H1 (cell line): ENCODE measurements around the gene MIA2. TPM values are rescaled to one million over a fixed set of nuclear protein-coding genes. Genes with fewer than 3 reads are reported as not detected.

Experiments
- CTCF ChIA-PET: fragments of 300-600 bp; sonication (Branson Sonifier 250); formaldehyde crosslinking; loops from one replicate; lab custom pipeline; 2021; ENCODE audit not compliant: partially characterized antibody; lab: Charles Lee
- POLR2A ChIA-PET: fragments of 300-600 bp; sonication (Branson Sonifier 250); formaldehyde crosslinking; loops from one replicate; lab custom pipeline; 2021; ENCODE audit warnings: inconsistent platforms; ENCODE audit not compliant: partially characterized antibody; lab: Charles Lee
- DNase-seq, 2 experiments: peaks; one replicate each; pipeline versions ENCODE4 v3.0.0 to v3.0.0-alpha.2; 2010 to 2022; ENCODE audit warnings: low spot score in 2 of 2, low read depth in 1 of 2, mixed read lengths in 1 of 2
- FAIRE-seq: peaks from 2 replicates; lab custom pipeline; 2011; peaks lifted over from hg19 to GRCh38; lab: Jason Lieb, UNC
- H2AFZ ChIP-seq: 2 replicates; pipeline ENCODE4 v1.8.1; 2012; ENCODE audit warnings: low read length, inconsistent platforms
- H2AK5ac ChIP-seq: 2 replicates; pipeline ENCODE4 v1.6.1; 2013; ENCODE audit warnings: low read depth, low read length
- H2BK120ac ChIP-seq: replicated peaks from 2 replicates; pipeline ENCODE3; 2013; ENCODE audit warnings: low read depth, low read length, inconsistent platforms
- H2BK12ac ChIP-seq: 2 replicates; pipeline ENCODE4 v1.6.1; 2013; ENCODE audit warnings: low read depth, low read length
- H2BK15ac ChIP-seq: 2 replicates; pipeline ENCODE4 v1.6.1; 2013; ENCODE audit warnings: low read length
- H2BK20ac ChIP-seq: 2 replicates; pipeline ENCODE4 v1.6.1; 2013; ENCODE audit warnings: low read length
- H2BK5ac ChIP-seq: 2 replicates; pipeline ENCODE4 v1.6.1; 2013; ENCODE audit warnings: low read depth, low read length
- H3K14ac ChIP-seq: 2 replicates; pipeline ENCODE4 v1.6.1; 2013; ENCODE audit warnings: inconsistent platforms; ENCODE audit not compliant: insufficient read length
- H3K18ac ChIP-seq: 2 replicates; pipeline ENCODE4 v1.6.1; 2013; ENCODE audit warnings: low read length; ENCODE audit errors: extremely low read depth
- H3K23ac ChIP-seq: 2 replicates; pipeline ENCODE4 v1.6.1; 2013; ENCODE audit warnings: inconsistent platforms; ENCODE audit not compliant: insufficient read length
- H3K23me2 ChIP-seq: 2 replicates; pipeline ENCODE4 v1.6.1; 2013; ENCODE audit warnings: low read depth, low read length
- H3K27ac ChIP-seq: 2 replicates; pipeline ENCODE4 v1.6.1; 2011; ENCODE audit warnings: low read depth, low read length, inconsistent platforms
- H3K27me3 ChIP-seq, 4 experiments: replicated peaks in 1 of 4; 1 replicate in 1 of 4; 2 replicates in 3 of 4; pipeline versions ENCODE4 v1.6.1 to v1.8.1; 2011 to 2013; ENCODE audit warnings: low read length in 3 of 4, mild to moderate bottlenecking in 3 of 4, inconsistent platforms in 2 of 4, mixed read lengths in 2 of 4, moderate library complexity in 1 of 4; ENCODE audit not compliant: control insufficient read depth in 3 of 4, insufficient read depth in 3 of 4; ENCODE audit errors: extremely low read depth in 1 of 4
- H3K36me3 ChIP-seq, 4 experiments: 2 replicates each; pipeline versions ENCODE4 v1.6.1 to v1.8.1; 2011 to 2013; ENCODE audit warnings: mild to moderate bottlenecking in 4 of 4, low read length in 3 of 4, moderate library complexity in 2 of 4, control low read depth in 1 of 4, inconsistent platforms in 1 of 4; ENCODE audit not compliant: insufficient read depth in 4 of 4, control insufficient read depth in 2 of 4
- H3K4ac ChIP-seq: replicated peaks from 2 replicates; pipeline ENCODE3; 2013; ENCODE audit warnings: low read length, low read depth, mixed read lengths, inconsistent platforms; ENCODE audit not compliant: insufficient read length
- H3K4me1 ChIP-seq, 4 experiments: replicated peaks in 1 of 4; 1 replicate in 1 of 4; 2 replicates in 3 of 4; pipeline versions ENCODE4 v1.6.1 to v1.8.1; 2011 to 2013; ENCODE audit warnings: low read length in 3 of 4, inconsistent platforms in 2 of 4, mixed read lengths in 1 of 4; ENCODE audit not compliant: insufficient read depth in 4 of 4, control insufficient read depth in 3 of 4
- H3K4me2 ChIP-seq, 2 experiments: 2 replicates each; pipeline versions ENCODE4 v1.6.1 to v1.8.1; 2011 to 2013; ENCODE audit warnings: low read depth in 2 of 2, low read length in 2 of 2, control low read depth in 1 of 2, inconsistent platforms in 1 of 2, mild to moderate bottlenecking in 1 of 2; ENCODE audit not compliant: insufficient read depth in 1 of 2
- H3K4me3 ChIP-seq, 4 experiments: fragments of 200-600, 300-600 bp in 1 of 4; sonication (generic), shearing (Covaris generic), sonication (Bioruptor Twin) in 1 of 4; 2 replicates each; pipeline versions ENCODE4 v1.5.1 to v1.8.1; 2011 to 2016; ENCODE audit warnings: low read length in 4 of 4, low read depth in 3 of 4, control low read depth in 2 of 4, inconsistent platforms in 2 of 4, mild to moderate bottlenecking in 2 of 4, mixed read lengths in 1 of 4, moderate library complexity in 1 of 4; ENCODE audit not compliant: insufficient read depth in 2 of 4; ENCODE audit errors: extremely low read depth in 1 of 4
- H3K56ac ChIP-seq: replicated peaks from 2 replicates; pipeline ENCODE3; 2013; ENCODE audit warnings: low read depth, mild to moderate bottlenecking, mixed read lengths, low read length, inconsistent platforms; ENCODE audit not compliant: insufficient read length
- H3K79me1 ChIP-seq: 2 replicates; pipeline ENCODE4 v1.6.1; 2013; ENCODE audit warnings: low read depth, low read length, control low read depth
- H3K79me2 ChIP-seq, 2 experiments: 2 replicates each; pipeline versions ENCODE4 v1.6.1 to v1.8.1; 2012 to 2013; ENCODE audit warnings: low read length in 2 of 2, mild to moderate bottlenecking in 2 of 2, inconsistent platforms in 1 of 2; ENCODE audit not compliant: insufficient read depth in 2 of 2, control insufficient read depth in 1 of 2
- H3K9ac ChIP-seq, 4 experiments: replicated peaks in 1 of 4; 1 replicate in 1 of 4; 2 replicates in 3 of 4; pipeline versions ENCODE4 v1.6.1 to v1.8.1; 2011 to 2013; ENCODE audit warnings: low read depth in 3 of 4, low read length in 3 of 4, control low read depth in 2 of 4, mild to moderate bottlenecking in 2 of 4, moderate library complexity in 2 of 4, inconsistent platforms in 1 of 4; ENCODE audit errors: extremely low read depth in 1 of 4
- H3K9me3 ChIP-seq, 2 experiments: 2 replicates each; pipeline versions ENCODE4 v1.6.1 to v1.8.1; 2012 to 2013; ENCODE audit warnings: mild to moderate bottlenecking in 2 of 2, moderate library complexity in 2 of 2, control low read depth in 1 of 2, inconsistent platforms in 1 of 2, low read depth in 1 of 2, low read length in 1 of 2, mixed read lengths in 1 of 2; ENCODE audit not compliant: insufficient read depth in 2 of 2
- H4K20me1 ChIP-seq, 2 experiments: replicated peaks in 1 of 2; 2 replicates each; pipeline versions ENCODE3 to v1.8.1; 2011 to 2013; ENCODE audit warnings: inconsistent platforms in 2 of 2, low read length in 2 of 2, mild to moderate bottlenecking in 1 of 2; ENCODE audit not compliant: insufficient read depth in 2 of 2, control insufficient read depth in 1 of 2
- H4K5ac ChIP-seq: 2 replicates; pipeline ENCODE4 v1.6.1; 2013; ENCODE audit warnings: low read length, low read depth, mixed read lengths, inconsistent platforms; ENCODE audit not compliant: insufficient read length
- H4K8ac ChIP-seq: 2 replicates; pipeline ENCODE4 v1.8.0; 2013; ENCODE audit warnings: mild to moderate bottlenecking, moderate library complexity, low read length, inconsistent platforms; ENCODE audit not compliant: insufficient read depth; ENCODE audit errors: extremely low read depth
- H4K91ac ChIP-seq: replicated peaks from 2 replicates; pipeline ENCODE3; 2013; ENCODE audit warnings: low read length, mixed read lengths, inconsistent platforms; ENCODE audit not compliant: insufficient read length
- CREB1 ChIP-seq: IDR thresholded peaks from 2 replicates; pipeline ENCODE4 v1.6.1; 2012; ENCODE audit warnings: inconsistent platforms
- EP300 ChIP-seq, 2 experiments: IDR thresholded peaks; 1 replicate in 1 of 2; 2 replicates in 1 of 2; pipeline ENCODE4 v1.6.1; 2011 to 2012; ENCODE audit warnings: low read depth in 2 of 2, low read length in 2 of 2, mild to moderate bottlenecking in 2 of 2, borderline replicate concordance in 1 of 2, inconsistent platforms in 1 of 2, moderate library complexity in 1 of 2
- JUND ChIP-seq: IDR thresholded peaks from 2 replicates; pipeline ENCODE4 v1.6.1; 2011; ENCODE audit warnings: mild to moderate bottlenecking, improper control_type of control experiment, low read length
- KDM1A ChIP-seq: fragments of 200-600, 300-600 bp; sonication (generic); IDR thresholded peaks from 2 replicates; pipeline ENCODE4 v1.7.1; 2016; ENCODE audit warnings: mild to moderate bottlenecking, low read length, borderline replicate concordance
- KDM5A ChIP-seq: fragments of 200-600 bp; IDR thresholded peaks from 2 replicates; pipeline ENCODE4 v1.7.1; 2012; ENCODE audit warnings: mild to moderate bottlenecking, low read length, inconsistent platforms, mixed read lengths
- PHF8 ChIP-seq: fragments of 200-600 bp; sonication (generic); conservative IDR thresholded peaks from 2 replicates; pipeline ENCODE4 v1.7.1; 2012; ENCODE audit warnings: low read depth, mild to moderate bottlenecking, inconsistent platforms, low read length, moderate library complexity
- SAP30 ChIP-seq: fragments of 300-600 bp; sonication (generic); IDR thresholded peaks from 2 replicates; pipeline ENCODE4 v1.7.1; 2012; ENCODE audit warnings: low read length, moderate library complexity, mild to moderate bottlenecking, inconsistent platforms; ENCODE audit not compliant: insufficient read depth, insufficient replicate concordance
- TAF1 ChIP-seq: IDR thresholded peaks from 2 replicates; pipeline ENCODE4 v1.6.1; 2011; ENCODE audit warnings: mild to moderate bottlenecking, low read depth, low read length
- TBP ChIP-seq: IDR thresholded peaks from 2 replicates; pipeline ENCODE4 v1.6.1; 2011; ENCODE audit warnings: low read depth, low read length, improper control_type of control experiment
- TEAD4 ChIP-seq: IDR thresholded peaks from 2 replicates; pipeline ENCODE4 v1.6.1; 2012; ENCODE audit warnings: low read depth, low read length, inconsistent platforms, mixed read lengths
- YY1 ChIP-seq: IDR thresholded peaks from 2 replicates; pipeline ENCODE4 v1.6.1; 2011; ENCODE audit warnings: low read depth, mild to moderate bottlenecking, low read length
- ZNF274 ChIP-seq: IDR thresholded peaks from 2 replicates; pipeline ENCODE4 v1.7.0; 2012; ENCODE audit warnings: low read length, borderline replicate concordance; ENCODE audit errors: extremely low read depth
- WGBS, 2 experiments: shearing (Covaris generic) in 1 of 2; methylation state at CpG; one replicate each; pipeline versions ENCODE4 v1.1.6 to v1.1.7; 2013 to 2015; ENCODE audit warnings: low lambda C conversion rate in 2 of 2, mixed read lengths in 2 of 2, inconsistent platforms in 1 of 2, low coverage in 1 of 2, missing lambda C conversion rate in 1 of 2; ENCODE audit not compliant: insufficient replicate concordance in 2 of 2, insufficient coverage in 1 of 2, insufficient read length in 1 of 2; ENCODE audit errors: extremely low coverage in 1 of 2, missing lambda C conversion rate in 1 of 2; 5-methylcytosine and 5-hydroxymethylcytosine counted together
- polyA plus RNA-seq, 7 experiments: library from polyadenylated mRNA; depleted of rRNA in 3 of 7; stranded (reverse) in 5 of 7; unstranded in 2 of 7; fragments of >200 nt in 5 of 7; fragments of 200-250 nt in 2 of 7; gene quantifications; 1 replicate in 5 of 7; 2 replicates in 1 of 7; 4 replicates in 1 of 7; pipeline versions ENCODE4 v1.2.1 to v1.2.3, GENCODE V29; 2011 to 2013; ENCODE audit warnings: missing spikeins in 2 of 7, mixed read lengths in 2 of 7
- total RNA-seq: library from RNA; stranded (reverse); fragmentation: NEBNext Ultra II Directional; extraction: Animal tissue kit (Norgen Biotek cat#: 25700); gene quantifications from 2 replicates; pipeline ENCODE4 v1.2.1, GENCODE V29; 2021
- TF ChIP-seq, protein P1 (sequence below), 3 experiments: IDR thresholded peaks; 1 replicate in 2 of 3; 2 replicates in 1 of 3; pipeline versions ENCODE4 v1.5.1 to v1.6.1; 2011; ENCODE audit warnings: low read length in 3 of 3, mild to moderate bottlenecking in 3 of 3, inconsistent platforms in 2 of 3, low read depth in 1 of 3, moderate library complexity in 1 of 3; ENCODE audit not compliant: insufficient read depth in 1 of 3; ENCODE audit errors: control extremely low read depth in 1 of 3

The MIA2 gene
- total and polyA plus RNA-seq, 2 of the 8 experiments (the other 6 are each of a cell fraction or from before 2014, with no cell fraction given) = 10.1 to 15.0 TPM

DNA sequence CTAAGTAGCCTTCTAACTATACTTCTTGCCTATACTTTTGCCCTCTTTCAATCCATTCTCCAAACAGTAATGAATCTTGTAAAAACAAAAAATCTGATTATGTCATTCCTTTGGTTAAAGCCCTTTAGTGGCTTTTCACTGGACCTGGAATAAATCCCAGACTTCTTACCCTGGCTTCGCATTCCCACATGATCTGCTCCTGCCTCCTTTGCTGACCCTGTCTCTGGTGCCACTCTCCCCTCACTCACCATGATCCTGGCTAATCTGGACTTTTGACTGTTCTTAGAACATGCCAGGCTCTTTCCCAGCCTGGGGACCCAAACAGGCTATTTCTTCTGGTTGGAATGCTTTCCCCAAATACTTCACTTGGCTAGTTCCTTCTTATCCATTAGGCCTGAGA lies 7.9 kb downstream of the MIA2 start:
- H4K5ac ChIP-seq = no peak overlapping the region
- no peak overlapping the region for H2BK12ac ChIP-seq
- H3K36me3 ChIP-seq = no peaks in the 10 kb centered on the region; a peak in 1 of 8 replicates
- H2BK5ac ChIP-seq = no peak overlapping the region
- H3K56ac ChIP-seq = no peak overlapping the region
- H2BK120ac ChIP-seq = no peak overlapping the region
- no peaks in the 10 kb centered on the region for H3K27me3 ChIP-seq
- no peaks in the 10 kb centered on the region for H3K79me2 ChIP-seq
- POLR2A ChIA-PET = no interaction called here
- FAIRE-seq (no peak), DNase-seq (no peak)
- H4K91ac ChIP-seq = no peak overlapping the region
- H3K4me2 ChIP-seq = no peak overlapping the region
- no peak overlapping the region for H3K27ac ChIP-seq
- no peak overlapping the region for H3K4ac ChIP-seq
- H3K9me3 ChIP-seq = no peaks in the 10 kb centered on the region
- no peak overlapping the region for H3K23ac ChIP-seq
- no peak overlapping the region for H4K8ac ChIP-seq
- no peak overlapping the region for H2BK15ac ChIP-seq
- no peak overlapping the region for H2AK5ac ChIP-seq
- H4K20me1 ChIP-seq = no peaks in the 10 kb centered on the region
- no peak overlapping the region for H3K4me3 ChIP-seq
- no peak overlapping the region for H3K14ac ChIP-seq
- no peak overlapping the region for H3K18ac ChIP-seq
- H2BK20ac ChIP-seq = no peak overlapping the region
- H2AFZ ChIP-seq = no peak overlapping the region
- WGBS, 2 experiments = 93% methylated on average over 1 of the region's 1 CpG; no CpG with 5 or more reads in 1 of the 2 experiments
- CTCF ChIA-PET = interaction anchor here (1.2 kb wide), 1 partner anchor 10 kb away, joined by 7 read pairs; no protein-coding TSS in a partner anchor
- no peak overlapping the region for H3K9ac ChIP-seq
- no peaks in the 10 kb centered on the region for H3K4me1 ChIP-seq
- no peaks in the 10 kb centered on the region for H3K23me2 ChIP-seq
- H3K79me1 ChIP-seq = no peaks in the 10 kb centered on the region
- TF ChIP-seq ZNF274 (no peak), KDM1A (no peak), KDM5A (no peak), CREB1 (no peak), SAP30 (no peak), JUND (no peak), TEAD4 (no peak), TAF1 (no peak), PHF8 (no peak), YY1 (no peak), EP300 (IDR thresholded peaks at IDR 0.05; ENCODE audit: borderline replicate concordance in 1 of 2, low read depth in 2 of 2, low read length in 2 of 2) (no peak), TBP (no peak)
- TF ChIP-seq, protein P1, sequence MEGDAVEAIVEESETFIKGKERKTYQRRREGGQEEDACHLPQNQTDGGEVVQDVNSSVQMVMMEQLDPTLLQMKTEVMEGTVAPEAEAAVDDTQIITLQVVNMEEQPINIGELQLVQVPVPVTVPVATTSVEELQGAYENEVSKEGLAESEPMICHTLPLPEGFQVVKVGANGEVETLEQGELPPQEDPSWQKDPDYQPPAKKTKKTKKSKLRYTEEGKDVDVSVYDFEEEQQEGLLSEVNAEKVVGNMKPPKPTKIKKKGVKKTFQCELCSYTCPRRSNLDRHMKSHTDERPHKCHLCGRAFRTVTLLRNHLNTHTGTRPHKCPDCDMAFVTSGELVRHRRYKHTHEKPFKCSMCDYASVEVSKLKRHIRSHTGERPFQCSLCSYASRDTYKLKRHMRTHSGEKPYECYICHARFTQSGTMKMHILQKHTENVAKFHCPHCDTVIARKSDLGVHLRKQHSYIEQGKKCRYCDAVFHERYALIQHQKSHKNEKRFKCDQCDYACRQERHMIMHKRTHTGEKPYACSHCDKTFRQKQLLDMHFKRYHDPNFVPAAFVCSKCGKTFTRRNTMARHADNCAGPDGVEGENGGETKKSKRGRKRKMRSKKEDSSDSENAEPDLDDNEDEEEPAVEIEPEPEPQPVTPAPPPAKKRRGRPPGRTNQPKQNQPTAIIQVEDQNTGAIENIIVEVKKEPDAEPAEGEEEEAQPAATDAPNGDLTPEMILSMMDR (IDR thresholded peaks at IDR 0.05; ENCODE audit: control extremely low read depth in 1 of 3, insufficient read depth in 1 of 3, low read depth in 1 of 3, low read length in 3 of 3) = no peak
